ENCODE data around the gene GLIPR2. TPM values are rescaled to one million over a fixed set of nuclear protein-coding genes. Genes with fewer than 3 reads are reported as not detected.

GLIPR2 gene
- polyA plus RNA-seq, 1 donor (not counting 4 experiments of a cell fraction or from before 2014, with no cell fraction given): 3.7 TPM

DNA sequence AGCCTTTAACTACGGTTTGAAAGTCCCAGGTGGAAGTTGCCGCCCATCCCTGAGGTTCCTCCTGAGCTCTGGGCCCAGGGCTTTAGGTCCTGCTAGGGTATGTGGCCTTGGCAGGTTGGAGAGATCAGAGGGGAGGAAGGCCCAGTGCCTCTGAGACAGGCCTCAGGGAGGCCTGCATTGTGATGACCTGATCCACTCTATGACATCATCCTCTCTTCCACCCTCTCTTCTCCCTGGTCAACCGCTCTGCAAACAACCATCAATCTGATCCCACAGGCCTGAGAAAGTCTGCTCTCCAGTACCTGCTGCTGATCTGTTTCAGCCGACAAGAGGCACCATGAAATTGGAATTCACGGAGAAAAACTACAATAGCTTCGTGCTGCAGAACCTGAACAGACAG lies 32.6 kb downstream of the GLIPR2 start, which contains the start of gene CCIN:
Gene CCIN (plus strand): TSS at position 223 of the 400 bp plus-strand sequence. CDS start 115 bp downstream, at position 338.
- dilution Hi-C loops (cut with MboI; ENCODE audit: extremely low pct_ligation_motif_present, low sequenced_read_pairs): no loop called here

DNA sequence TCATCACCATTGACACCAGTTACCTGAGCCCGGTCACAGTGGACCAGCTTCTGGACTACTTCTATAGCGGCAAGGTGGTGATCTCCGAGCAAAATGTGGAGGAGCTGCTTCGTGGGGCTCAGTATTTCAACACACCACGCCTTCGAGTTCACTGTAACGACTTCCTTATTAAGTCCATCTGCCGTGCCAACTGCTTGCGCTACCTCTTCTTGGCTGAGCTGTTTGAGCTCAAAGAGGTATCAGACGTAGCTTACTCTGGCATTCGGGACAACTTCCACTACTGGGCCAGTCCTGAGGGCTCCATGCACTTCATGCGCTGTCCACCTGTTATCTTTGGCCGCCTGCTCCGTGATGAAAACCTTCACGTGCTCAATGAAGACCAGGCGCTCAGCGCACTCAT lies 33.2 kb downstream of the GLIPR2 start:
- no peak for DNase-seq (ENCODE audit: low read depth, low spot score)

More for the DNA sequence above, 32.6 kb downstream of the GLIPR2 start, which contains the start of gene CCIN:
- Histone ChIP-seq H3K4me3 (ENCODE audit: control insufficient read depth in 2 of 3, extremely low read depth in 1 of 3, insufficient read depth in 2 of 3, low read depth in 1 of 3, low read length in 3 of 3) (no peak within 1 kb of the TSS), H3K9me1 (ENCODE audit: control insufficient read depth, extremely low read depth, insufficient read depth, low read length) (no peaks in the 10 kb centered on the region), H3K79me2 (ENCODE audit: control insufficient read depth, insufficient read depth, low read length) (no peaks in the 10 kb centered on the region), H3K27me3 (ENCODE audit: control insufficient read depth, extremely low read depth, insufficient read depth, low read length) (peaks cover 8% of the 10 kb centered on the region), H3K27ac (ENCODE audit: control insufficient read depth, insufficient read depth, low read length) (no peak within 1 kb of the TSS), H3K4me2 (ENCODE audit: control insufficient read depth, extremely low read depth, insufficient read depth, low read depth, low read length) (no peak within 1 kb of the TSS), H3K9me3 (ENCODE audit: control insufficient read depth, low read depth, low read length) (no peaks in the 10 kb centered on the region), H3K9ac (ENCODE audit: control insufficient read depth, extremely low read depth, insufficient read depth, low read length) (no peak within 1 kb of the TSS), H2AFZ (ENCODE audit: control insufficient read depth, low read length) (no peak within 1 kb of the TSS), H3K4me1 (ENCODE audit: control insufficient read depth, extremely low read depth, insufficient read depth, low read length) (peaks cover 6% of the 10 kb centered on the region), H4K20me1 (ENCODE audit: control insufficient read depth, extremely low read depth, insufficient read depth, low read length) (no peaks in the 10 kb centered on the region), H3K36me3 (ENCODE audit: control insufficient read depth in 2 of 2, extremely low read depth in 1 of 2, insufficient read depth in 2 of 2, low read length in 2 of 2) (no peaks in the 10 kb centered on the region)
- no peak for DNase-seq (ENCODE audit: low read depth, low spot score)
- no peak for FAIRE-seq
- no peak for TF ChIP-seq EZH2 (IDR thresholded peaks at IDR 0.05; ENCODE audit: low read length)
- TF ChIP-seq, protein P1, sequence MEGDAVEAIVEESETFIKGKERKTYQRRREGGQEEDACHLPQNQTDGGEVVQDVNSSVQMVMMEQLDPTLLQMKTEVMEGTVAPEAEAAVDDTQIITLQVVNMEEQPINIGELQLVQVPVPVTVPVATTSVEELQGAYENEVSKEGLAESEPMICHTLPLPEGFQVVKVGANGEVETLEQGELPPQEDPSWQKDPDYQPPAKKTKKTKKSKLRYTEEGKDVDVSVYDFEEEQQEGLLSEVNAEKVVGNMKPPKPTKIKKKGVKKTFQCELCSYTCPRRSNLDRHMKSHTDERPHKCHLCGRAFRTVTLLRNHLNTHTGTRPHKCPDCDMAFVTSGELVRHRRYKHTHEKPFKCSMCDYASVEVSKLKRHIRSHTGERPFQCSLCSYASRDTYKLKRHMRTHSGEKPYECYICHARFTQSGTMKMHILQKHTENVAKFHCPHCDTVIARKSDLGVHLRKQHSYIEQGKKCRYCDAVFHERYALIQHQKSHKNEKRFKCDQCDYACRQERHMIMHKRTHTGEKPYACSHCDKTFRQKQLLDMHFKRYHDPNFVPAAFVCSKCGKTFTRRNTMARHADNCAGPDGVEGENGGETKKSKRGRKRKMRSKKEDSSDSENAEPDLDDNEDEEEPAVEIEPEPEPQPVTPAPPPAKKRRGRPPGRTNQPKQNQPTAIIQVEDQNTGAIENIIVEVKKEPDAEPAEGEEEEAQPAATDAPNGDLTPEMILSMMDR (optimal IDR thresholded peaks at IDR 0.05 in 1 of 3, IDR thresholded peaks at IDR 0.05 in 1 of 3, conservative IDR thresholded peaks at IDR 0.05 in 1 of 3; ENCODE audit: extremely low read depth in 1 of 3, insufficient read depth in 2 of 3, low read length in 3 of 3): no peak

More for the DNA sequence above, 33.2 kb downstream of the GLIPR2 start:
- Histone ChIP-seq H3K9ac (ENCODE audit: control insufficient read depth, extremely low read depth, insufficient read depth, low read length) (no peak overlapping the region), H3K4me3 (ENCODE audit: control insufficient read depth in 2 of 3, extremely low read depth in 1 of 3, insufficient read depth in 2 of 3, low read depth in 1 of 3, low read length in 3 of 3) (no peak overlapping the region), H2AFZ (ENCODE audit: control insufficient read depth, low read length) (no peak overlapping the region), H3K27ac (ENCODE audit: control insufficient read depth, insufficient read depth, low read length) (no peak overlapping the region), H3K4me1 (ENCODE audit: control insufficient read depth, extremely low read depth, insufficient read depth, low read length) (peaks cover 6% of the 10 kb centered on the region), H4K20me1 (ENCODE audit: control insufficient read depth, extremely low read depth, insufficient read depth, low read length) (no peaks in the 10 kb centered on the region), H3K36me3 (ENCODE audit: control insufficient read depth in 2 of 2, extremely low read depth in 1 of 2, insufficient read depth in 2 of 2, low read length in 2 of 2) (no peaks in the 10 kb centered on the region), H3K9me3 (ENCODE audit: control insufficient read depth, low read depth, low read length) (no peaks in the 10 kb centered on the region), H3K79me2 (ENCODE audit: control insufficient read depth, insufficient read depth, low read length) (no peaks in the 10 kb centered on the region), H3K9me1 (ENCODE audit: control insufficient read depth, extremely low read depth, insufficient read depth, low read length) (no peaks in the 10 kb centered on the region), H3K4me2 (ENCODE audit: control insufficient read depth, extremely low read depth, insufficient read depth, low read depth, low read length) (no peak overlapping the region), H3K27me3 (ENCODE audit: control insufficient read depth, extremely low read depth, insufficient read depth, low read length) (peaks cover 8% of the 10 kb centered on the region)
- TF ChIP-seq EZH2 (IDR thresholded peaks at IDR 0.05; ENCODE audit: low read length): no peak
- TF ChIP-seq, protein P1 (optimal IDR thresholded peaks at IDR 0.05 in 1 of 3, IDR thresholded peaks at IDR 0.05 in 1 of 3, conservative IDR thresholded peaks at IDR 0.05 in 1 of 3; ENCODE audit: extremely low read depth in 1 of 3, insufficient read depth in 2 of 3, low read length in 3 of 3): no peak
- no peak for FAIRE-seq
- dilution Hi-C loops (cut with MboI; ENCODE audit: extremely low pct_ligation_motif_present, low sequenced_read_pairs): no loop called here

Measured in keratinocyte (primary cell).